ENCODE results near the gene EMC8. TPM values are rescaled to one million over a fixed set of nuclear protein-coding genes. Genes with fewer than 3 reads are reported as not detected.

The EMC8 gene
- total RNA-seq, 4 donors from 2014 or later: 14.1 to 63.1 (median 21.8) TPM

DNA sequence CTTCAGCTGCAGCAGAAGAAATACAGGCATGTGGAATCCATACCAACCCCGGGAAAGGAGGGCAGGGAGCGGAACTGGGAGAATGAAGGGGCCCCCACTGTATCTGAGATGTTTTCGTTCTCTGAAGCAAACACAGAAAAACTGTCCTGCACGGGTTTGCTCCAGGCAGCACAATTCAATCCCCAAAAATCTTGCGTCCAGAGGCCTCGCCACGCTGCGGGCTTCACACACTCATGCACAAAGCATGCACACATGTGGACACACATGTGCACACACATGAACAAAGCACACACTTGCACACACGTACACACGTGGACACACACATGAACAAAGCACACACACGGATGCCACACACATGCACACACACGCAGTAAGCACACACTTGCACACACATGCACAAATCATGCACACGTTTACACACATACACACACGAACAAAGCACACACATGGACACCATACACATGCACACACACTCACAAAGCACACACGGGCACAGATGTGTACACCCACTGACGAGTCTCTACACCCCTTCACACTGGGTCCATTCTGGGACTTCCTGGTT is 27.4 kb upstream of the EMC8 start:
- TF ChIP-seq, protein P1, sequence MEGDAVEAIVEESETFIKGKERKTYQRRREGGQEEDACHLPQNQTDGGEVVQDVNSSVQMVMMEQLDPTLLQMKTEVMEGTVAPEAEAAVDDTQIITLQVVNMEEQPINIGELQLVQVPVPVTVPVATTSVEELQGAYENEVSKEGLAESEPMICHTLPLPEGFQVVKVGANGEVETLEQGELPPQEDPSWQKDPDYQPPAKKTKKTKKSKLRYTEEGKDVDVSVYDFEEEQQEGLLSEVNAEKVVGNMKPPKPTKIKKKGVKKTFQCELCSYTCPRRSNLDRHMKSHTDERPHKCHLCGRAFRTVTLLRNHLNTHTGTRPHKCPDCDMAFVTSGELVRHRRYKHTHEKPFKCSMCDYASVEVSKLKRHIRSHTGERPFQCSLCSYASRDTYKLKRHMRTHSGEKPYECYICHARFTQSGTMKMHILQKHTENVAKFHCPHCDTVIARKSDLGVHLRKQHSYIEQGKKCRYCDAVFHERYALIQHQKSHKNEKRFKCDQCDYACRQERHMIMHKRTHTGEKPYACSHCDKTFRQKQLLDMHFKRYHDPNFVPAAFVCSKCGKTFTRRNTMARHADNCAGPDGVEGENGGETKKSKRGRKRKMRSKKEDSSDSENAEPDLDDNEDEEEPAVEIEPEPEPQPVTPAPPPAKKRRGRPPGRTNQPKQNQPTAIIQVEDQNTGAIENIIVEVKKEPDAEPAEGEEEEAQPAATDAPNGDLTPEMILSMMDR (IDR thresholded peaks at IDR 0.05; ENCODE audit: low read depth): no peak

GRCh38 chr16:85825326-85825725 is 26.0 kb upstream of the EMC8 start:
- TF ChIP-seq, protein P1 (IDR thresholded peaks at IDR 0.05; ENCODE audit: low read depth): no peak

DNA sequence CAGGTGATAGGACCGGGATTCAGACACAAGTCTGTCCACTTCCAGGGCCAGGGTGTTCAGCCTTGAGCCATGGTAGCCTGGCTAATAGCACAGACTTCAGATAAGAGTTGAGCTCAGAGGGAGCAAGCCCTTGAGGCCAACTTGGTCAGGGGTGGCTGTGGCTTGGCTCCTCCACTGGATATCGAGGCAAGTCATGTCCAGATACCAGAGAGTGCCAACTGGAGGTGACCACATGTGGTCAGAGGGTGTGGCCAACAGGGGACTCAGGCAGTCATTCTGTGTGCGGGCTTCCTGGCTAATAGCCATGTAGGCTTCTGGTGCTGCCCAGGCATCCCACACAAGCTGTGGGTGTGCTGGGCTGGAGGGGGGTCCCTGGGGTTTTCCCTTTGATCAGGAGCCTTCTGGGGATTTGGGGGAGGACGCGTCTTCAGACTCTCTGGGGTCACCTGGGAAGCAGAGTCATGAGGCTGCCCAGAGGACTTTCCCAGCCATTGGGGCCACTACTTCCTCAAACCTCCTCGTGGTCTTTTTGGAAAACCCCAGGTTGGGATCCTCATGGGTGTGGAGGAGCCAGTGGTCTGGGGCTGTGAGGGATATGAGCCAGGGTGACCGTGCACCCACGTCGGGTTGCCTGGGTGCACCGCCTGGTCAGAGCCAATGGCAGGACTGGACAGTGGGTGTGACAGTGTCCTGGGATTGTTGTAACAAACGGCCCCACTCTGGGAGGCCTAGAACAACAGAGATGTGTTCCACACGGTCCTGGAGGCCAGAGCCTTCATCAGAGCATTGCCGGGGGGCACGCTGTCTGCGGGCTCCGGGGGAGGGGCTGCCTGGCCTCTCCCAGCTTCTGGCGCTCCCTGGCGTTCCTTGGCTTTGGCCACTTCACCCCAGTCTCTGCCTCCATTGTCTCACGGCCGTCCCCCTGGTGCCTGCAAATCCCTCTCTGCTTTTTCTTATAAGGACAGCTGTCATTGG is 25.1 kb upstream of the EMC8 start:
- TF ChIP-seq, protein P1 (IDR thresholded peaks at IDR 0.05; ENCODE audit: low read depth): no peak

DNA sequence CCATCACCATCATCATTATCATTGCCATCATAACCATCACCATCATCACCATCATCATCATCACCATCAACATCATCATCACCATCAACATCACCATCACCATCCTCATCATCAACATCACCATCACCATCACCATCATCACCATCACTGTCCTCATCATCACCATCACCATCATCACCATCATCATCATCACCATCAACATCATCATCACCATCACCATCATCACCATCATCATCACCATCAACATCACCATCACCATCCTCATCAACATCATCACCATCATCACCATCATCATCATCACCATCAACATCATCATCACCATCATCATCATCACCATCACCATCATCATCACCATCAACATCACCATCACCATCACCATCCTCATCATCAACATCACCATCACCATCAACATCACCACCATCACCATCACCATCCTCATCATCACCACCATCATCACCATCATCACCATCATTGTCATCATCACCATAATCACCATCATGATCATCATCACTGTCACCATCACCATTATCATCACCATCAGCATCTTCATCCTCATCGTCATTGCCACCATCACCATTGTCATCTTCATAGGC is 24.1 kb upstream of the EMC8 start:
- TF ChIP-seq, protein P1 (IDR thresholded peaks at IDR 0.05; ENCODE audit: low read depth): no peak

DNA sequence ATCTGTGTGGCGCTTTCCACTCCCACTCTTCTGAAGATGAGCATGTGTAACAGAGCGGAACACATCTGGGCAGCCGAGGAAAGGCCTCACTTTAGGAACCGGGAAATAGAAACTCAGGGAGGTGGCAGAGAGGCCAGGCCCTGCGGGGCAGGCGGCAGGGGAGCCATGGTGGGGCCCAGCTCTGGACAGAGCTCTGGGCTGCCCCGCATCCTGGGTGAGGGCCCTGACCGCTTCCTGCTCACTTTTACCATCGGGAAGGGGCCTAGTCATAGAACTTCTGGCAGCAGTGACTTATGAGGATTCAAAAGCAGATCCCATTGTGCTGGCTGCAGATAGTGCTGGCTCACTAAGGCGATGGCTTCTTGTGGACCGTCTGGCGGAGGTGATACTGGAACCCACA is 22.8 kb upstream of the EMC8 start:
- TF ChIP-seq, protein P1 (IDR thresholded peaks at IDR 0.05; ENCODE audit: low read depth): no peak

DNA sequence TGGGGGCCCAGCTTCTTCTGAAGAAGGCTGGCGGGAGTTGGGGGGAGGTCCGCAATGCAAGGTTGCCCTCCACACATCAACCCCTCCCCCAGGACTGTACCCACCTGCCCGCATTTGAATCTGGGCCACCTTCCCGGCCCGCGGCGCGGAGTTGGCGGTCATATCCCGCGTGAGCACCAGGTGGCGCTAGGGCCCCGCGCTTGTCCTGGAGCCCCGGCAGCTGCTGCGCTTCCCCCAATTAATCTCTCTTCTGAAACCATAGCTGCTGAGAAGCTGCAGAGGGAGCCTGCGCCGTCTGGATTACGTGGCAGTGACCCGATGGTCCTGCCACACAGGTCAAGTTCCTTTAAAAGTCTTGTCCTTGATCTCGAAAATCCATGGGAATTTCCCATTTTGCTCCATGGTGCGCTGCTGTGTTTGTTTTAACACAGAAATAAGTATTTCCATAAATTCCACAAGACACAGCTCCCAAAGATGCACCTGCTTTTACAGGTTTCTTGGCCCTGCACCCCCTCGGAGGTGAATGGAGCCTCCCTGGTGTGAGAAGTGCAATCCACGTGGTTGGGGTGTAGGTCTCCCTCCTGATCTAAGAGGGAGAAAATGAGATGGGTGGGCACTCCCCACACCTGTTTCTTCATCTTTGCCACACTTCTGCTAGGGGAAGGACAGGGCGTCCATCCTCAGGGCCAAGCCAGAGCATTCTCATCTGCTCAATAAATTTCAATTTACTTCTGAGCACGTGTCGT is 22.2 kb upstream of the EMC8 start:
- TF ChIP-seq, protein P1 (IDR thresholded peaks at IDR 0.05; ENCODE audit: low read depth): no peak

Data from subcutaneous adipose tissue (tissue), 4 donors.